Coronary artery (tissue), 2 donors: ENCODE measurements around the gene ZFHX3.

Source experiments
- DNase-seq: peaks from one replicate; pipeline ENCODE4 v3.0.0-alpha.2; 2017; ENCODE audit warnings: low spot score
- H3K27ac ChIP-seq, 2 donors: fragments of 200-600 bp; sonication (generic); one replicate each; pipeline ENCODE4 v1.5.1; 2016 to 2019
- H3K4me3 ChIP-seq: fragments of 200-600 bp; sonication (generic); 2 replicates; pipeline ENCODE4 v1.5.1; 2016; ENCODE audit warnings: mild to moderate bottlenecking, moderate library complexity
- TF ChIP-seq, protein P1 (sequence below): fragments of 200-600 bp; sonication (generic); IDR thresholded peaks from one replicate; pipeline ENCODE4 v1.5.1; 2019; ENCODE audit warnings: antibody characterized with exemption

ZFHX3 gene

DNA sequence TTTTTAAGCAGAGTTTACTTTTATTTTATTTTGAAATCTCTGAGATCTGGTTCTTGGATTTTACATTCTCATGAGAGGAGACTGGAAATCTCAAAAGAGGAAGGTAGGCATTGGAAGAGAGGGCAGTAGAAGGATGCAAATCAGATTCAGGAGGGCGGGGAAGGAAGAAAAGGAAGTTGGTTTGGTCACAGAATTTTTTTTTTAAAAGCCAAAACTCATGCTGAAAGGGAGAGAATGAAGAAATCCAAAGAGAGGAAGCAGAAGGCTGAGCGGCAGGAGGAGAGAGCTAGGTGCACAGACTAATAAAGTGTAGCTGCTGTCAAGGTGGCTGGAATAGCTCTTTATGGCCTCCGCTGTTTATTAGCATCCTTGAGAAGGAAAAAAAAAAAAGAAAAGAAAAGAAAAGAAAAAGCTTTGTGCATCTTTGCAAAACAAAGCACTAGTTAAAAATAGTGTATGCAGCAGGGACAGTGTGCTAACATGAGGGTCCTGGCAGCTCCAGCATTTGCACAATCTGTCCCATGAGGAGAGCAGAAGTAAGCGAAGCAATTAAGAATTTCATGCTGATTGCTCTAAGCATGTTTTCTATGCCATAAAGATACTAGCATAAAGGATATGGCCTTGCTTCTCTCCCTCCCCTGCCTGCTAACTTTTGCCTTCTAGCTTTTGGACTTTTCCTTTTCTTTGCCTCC lies 194.2 kb downstream of the ZFHX3 start:
- H3K4me3 ChIP-seq: no peak overlapping the region
- TF ChIP-seq, protein P1, sequence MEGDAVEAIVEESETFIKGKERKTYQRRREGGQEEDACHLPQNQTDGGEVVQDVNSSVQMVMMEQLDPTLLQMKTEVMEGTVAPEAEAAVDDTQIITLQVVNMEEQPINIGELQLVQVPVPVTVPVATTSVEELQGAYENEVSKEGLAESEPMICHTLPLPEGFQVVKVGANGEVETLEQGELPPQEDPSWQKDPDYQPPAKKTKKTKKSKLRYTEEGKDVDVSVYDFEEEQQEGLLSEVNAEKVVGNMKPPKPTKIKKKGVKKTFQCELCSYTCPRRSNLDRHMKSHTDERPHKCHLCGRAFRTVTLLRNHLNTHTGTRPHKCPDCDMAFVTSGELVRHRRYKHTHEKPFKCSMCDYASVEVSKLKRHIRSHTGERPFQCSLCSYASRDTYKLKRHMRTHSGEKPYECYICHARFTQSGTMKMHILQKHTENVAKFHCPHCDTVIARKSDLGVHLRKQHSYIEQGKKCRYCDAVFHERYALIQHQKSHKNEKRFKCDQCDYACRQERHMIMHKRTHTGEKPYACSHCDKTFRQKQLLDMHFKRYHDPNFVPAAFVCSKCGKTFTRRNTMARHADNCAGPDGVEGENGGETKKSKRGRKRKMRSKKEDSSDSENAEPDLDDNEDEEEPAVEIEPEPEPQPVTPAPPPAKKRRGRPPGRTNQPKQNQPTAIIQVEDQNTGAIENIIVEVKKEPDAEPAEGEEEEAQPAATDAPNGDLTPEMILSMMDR: no peak
- H3K27ac ChIP-seq: peak overlapping the region; percentile 51 to 97
- no peak for DNase-seq

DNA sequence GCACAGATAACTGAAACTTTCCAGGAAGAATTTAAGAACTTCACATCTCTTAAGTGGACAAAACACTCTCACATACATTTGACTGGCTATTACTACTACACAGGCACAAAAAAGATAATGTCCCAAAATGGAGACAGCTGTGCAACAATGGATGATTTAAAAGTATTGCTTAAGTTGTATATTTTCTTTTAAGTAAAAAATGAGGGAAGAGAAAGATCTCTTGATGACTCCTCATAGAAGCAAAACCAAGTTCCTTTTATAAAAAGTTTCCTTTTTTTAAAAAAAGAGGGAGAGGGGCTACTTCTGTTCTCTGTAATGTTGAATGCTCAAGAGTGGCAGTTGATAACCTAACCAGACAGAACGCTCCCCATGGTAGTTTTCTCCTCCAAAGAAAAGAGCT lies 195.5 kb downstream of the ZFHX3 start:
- DNase-seq: no peak
- Histone ChIP-seq H3K27ac (peak overlapping the region; percentile 51 to 97), H3K4me3 (no peak overlapping the region)
- TF ChIP-seq, protein P1: no peak

DNA sequence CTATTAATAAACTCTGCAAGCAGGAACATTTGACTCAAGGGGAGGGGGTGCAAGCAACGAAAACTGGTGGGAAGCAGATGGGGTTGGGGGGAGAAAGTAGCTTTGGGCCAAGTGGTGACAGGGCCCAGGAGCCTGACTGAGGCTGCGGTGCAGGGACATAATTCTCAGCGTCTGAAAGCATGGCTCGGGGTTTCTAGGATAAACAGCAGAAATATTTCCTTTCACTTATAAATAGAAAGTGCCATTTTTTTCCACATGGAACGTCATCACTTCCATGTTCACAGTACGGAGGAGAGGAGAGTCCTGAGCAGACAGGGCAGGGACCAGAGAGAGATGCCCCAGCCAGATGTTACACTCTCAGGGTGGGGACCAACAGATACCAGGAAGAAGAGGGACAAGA lies 197.1 kb downstream of the ZFHX3 start:
- TF ChIP-seq, protein P1: no peak
- Histone ChIP-seq H3K27ac (peak overlapping the region; percentile 97 to 99), H3K4me3 (no peak overlapping the region)
- DNase-seq: peak; percentile 91

DNA sequence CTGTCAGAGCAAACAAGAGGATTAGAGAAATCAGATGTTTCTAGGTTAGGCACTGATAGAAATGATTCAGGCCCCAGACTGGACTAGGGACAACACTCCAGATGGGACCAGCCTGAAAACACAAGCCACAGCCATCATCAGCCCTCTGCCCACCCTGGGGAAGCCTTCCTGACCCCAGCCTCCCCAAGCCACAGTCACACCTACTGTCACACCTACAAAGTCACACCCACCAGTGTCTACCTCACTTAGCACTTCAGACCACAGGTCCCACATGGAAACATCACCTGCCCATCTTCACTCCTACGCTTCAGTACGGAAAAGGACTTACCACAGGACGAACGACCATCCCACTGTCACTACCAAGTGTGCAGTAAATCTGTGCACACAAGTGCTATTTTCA lies 197.9 kb downstream of the ZFHX3 start:
- H3K27ac ChIP-seq: peak overlapping the region; percentile 97 to 99
- TF ChIP-seq, protein P1: no peak
- peak overlapping the region; percentile 6 for H3K4me3 ChIP-seq
- DNase-seq: no peak

DNA sequence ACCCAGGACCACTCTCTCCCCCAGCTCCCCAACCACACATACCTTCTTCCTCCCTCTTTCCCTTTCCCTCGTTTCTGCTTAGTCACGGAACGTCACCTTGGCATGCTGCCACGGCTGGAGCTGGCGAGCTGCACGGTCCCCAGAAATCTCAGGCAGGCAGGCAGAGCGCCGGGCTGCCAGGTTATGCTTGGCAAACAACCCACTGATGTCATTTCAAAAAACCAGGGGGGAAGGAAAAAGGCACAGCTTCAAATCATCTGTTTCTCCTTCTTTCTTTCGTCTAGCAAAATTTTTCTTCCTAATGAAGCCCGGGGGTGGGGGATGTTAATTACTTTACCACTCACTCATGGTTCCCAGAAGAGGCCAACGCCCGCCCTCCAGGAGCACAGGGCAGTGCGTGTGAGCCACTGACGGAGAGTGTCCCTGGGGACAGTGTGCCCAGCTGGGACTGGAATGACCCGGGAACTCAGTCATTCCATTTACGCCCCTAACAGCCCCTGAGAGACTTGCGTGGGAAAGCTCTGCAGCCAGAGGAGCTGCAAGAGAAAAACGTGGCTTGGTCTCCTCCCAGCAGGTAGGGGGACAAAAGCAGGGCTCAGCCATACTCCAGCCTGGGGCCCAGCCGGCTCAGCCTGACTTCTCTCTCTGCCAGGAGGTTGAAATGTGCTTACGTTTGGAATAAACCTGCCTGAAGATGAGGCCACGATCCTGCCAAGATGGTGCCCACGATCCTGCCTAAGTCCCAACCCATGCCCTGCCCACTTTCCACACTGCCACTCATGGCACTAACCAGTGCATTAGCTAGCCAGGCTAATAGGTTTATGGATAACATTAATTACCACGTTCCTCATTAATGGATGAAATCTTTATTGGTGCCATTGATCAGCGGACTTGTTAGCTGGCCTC lies 198.9 kb downstream of the ZFHX3 start:
- DNase-seq: peak; percentile 98
- Histone ChIP-seq H3K4me3 (peak overlapping the region; percentile 53), H3K27ac (peak overlapping the region; percentile 97 to 99)
- TF ChIP-seq, protein P1: no peak

DNA sequence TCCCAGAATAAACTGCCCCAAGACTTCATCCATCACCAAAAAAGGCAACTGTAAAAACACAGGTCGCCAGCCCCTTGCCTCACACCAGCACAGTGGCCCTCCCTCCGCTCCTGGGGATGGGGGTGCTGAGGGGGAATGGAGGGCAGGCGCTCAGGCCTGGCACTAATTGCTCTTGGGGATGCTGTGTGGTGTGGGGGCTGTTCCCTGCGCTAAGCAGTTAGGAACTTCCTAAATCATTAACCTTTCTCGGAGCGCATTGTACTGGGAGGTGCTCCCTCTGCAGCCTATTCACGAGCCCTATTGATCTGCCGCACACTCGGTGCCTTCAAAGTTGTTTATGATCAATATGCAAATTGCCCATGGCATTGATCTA lies 199.9 kb downstream of the ZFHX3 start:
- DNase-seq: no peak
- H3K27ac ChIP-seq: peak overlapping the region; percentile 97 to 99
- peak overlapping the region; percentile 53 for H3K4me3 ChIP-seq
- TF ChIP-seq, protein P1: no peak
